HEK293T (cell line): ENCODE data around the gene CSTB.

Source experiments
- BHLHE40 ChIP-seq: fragments of 450-650 bp; IDR thresholded peaks from 2 replicates; pipeline ENCODE4 v1.6.1; 2016; ENCODE audit warnings: mild to moderate bottlenecking, moderate library complexity, borderline replicate concordance
- ELF4 ChIP-seq: fragments of 450-650 bp; IDR thresholded peaks from 2 replicates; pipeline ENCODE4 v1.6.1; 2017; ENCODE audit warnings: antibody characterized with exemption
- FOXA1 ChIP-seq: fragments of 450-650 bp; IDR thresholded peaks from 2 replicates; pipeline ENCODE4 v1.6.1; 2016; ENCODE audit warnings: mild to moderate bottlenecking
- FOXK2 ChIP-seq: fragments of 450-650 bp; IDR thresholded peaks from 2 replicates; pipeline ENCODE4 v1.6.1; 2016; ENCODE audit warnings: mild to moderate bottlenecking
- FOXM1 ChIP-seq: fragments of 450-650 bp; IDR thresholded peaks from 2 replicates; pipeline ENCODE4 v1.6.1; 2017; ENCODE audit warnings: mild to moderate bottlenecking, borderline replicate concordance
- HDGF ChIP-seq: fragments of 450-650 bp; IDR thresholded peaks from 2 replicates; pipeline ENCODE4 v1.6.1; 2017; ENCODE audit warnings: antibody characterized with exemption, borderline replicate concordance
- LEF1 ChIP-seq: fragments of 450-650 bp; IDR thresholded peaks from 2 replicates; pipeline ENCODE4 v1.6.1; 2017; ENCODE audit warnings: mild to moderate bottlenecking, borderline replicate concordance
- PKNOX1 ChIP-seq: fragments of 450-650 bp; IDR thresholded peaks from 2 replicates; pipeline ENCODE4 v1.6.1; 2016
- SP1 ChIP-seq: fragments of 450-650 bp; IDR thresholded peaks from 2 replicates; pipeline ENCODE4 v1.6.1; 2017
- TARDBP ChIP-seq: fragments of 450-650 bp; IDR thresholded peaks from 2 replicates; pipeline ENCODE4 v1.6.1; 2016

- TF ChIP-seq FOXM1 (no peak), BHLHE40 (no peak), SP1 (no peak), LEF1 (no peak), PKNOX1 (peak; percentile 76), FOXA1 (no peak), HDGF (no peak), ELF4 (no peak), FOXK2 (no peak), TARDBP (no peak)
These were observed 5.9 kb downstream of the CSTB start for GRCh38 chr21:43770066-43770655.
